ENCODE results near the gene PCNP.
"Not testable (repeated sequence)": the region's sequence is repeated elsewhere in the genome, so short reads cannot be mapped to it uniquely, and the experiment has no call there.

Gene PCNP

DNA sequence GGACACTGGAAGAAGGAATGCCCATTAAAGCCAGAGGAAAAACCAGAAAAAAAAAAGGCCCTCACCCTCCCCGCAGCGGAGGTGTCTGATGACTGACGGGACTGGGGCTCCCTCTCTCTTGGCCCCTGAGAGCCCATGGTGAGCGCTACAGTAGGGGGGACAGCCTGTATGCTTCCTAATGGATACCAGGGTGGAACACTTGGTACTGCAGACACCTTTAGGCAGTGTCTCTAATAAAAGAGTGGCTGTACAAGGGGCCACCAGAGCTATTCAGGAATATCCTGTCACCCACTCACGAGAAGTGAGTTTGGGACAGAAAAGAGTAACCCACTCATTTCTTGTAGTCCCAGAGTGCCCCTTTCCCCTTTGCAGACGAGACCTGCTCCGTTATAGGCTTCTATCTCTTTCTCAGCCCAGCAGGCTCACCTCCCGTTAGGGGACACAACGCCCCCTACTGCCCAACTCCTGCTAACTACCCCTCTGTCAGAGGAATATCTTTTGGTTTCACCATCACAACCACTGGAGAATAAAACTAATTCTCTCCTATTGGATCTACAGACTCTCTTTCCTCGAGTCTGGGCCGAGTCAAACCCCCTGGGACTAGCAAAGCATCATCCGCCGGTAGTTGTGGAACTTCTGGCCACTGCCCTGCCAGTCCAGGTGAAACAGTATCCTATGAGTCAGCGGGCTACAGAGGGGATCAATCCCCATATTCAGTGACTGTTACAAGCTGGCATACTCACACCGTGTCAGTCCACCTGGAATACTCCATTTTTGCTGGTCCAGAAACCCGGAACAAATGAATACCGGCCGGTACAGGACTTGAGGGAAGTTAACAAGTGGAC lies 62.2 kb downstream of the PCNP start:
- H3K9me3 ChIP-seq (ENCODE audit: low read length), result no peaks in the 10 kb centered on the region
- H3K4me1 ChIP-seq (ENCODE audit: insufficient read depth, low read length), result no peaks in the 10 kb centered on the region
- no peaks in the 10 kb centered on the region for H3K27me3 ChIP-seq (ENCODE audit: control insufficient read depth in 1 of 2, insufficient read depth in 2 of 2, low read length in 2 of 2)
- no peak overlapping the region for H3K9ac ChIP-seq (ENCODE audit: low read length)
- no peak overlapping the region for H3K4me3 ChIP-seq (ENCODE audit: low read depth in 1 of 2, low read length in 2 of 2)
- no peak overlapping the region for H3K27ac ChIP-seq (ENCODE audit: low read depth, low read length)
- H3K36me3 ChIP-seq (ENCODE audit: insufficient read depth, low read length), result no peaks in the 10 kb centered on the region

DNA sequence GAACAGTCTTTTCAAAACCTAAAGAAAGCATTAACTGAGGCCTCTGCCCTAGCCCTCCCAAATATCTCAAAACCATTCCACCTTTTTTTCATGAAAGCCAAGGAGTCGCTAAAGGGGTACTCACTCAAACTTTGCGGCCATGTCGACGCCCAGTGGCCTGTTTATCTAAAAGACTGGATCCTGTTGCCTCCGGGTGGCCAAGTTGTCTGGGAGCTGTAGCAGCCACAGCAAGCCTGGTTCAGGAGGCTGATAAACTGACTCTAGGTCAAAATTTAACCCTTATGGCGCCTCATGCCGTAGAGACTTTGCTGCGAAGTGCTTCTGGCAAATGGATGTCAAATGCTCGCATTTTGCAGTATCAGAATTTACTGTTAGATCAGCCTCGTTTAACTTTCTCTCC lies 63.5 kb downstream of the PCNP start:
- Histone ChIP-seq H3K9ac (ENCODE audit: low read length) (no peak overlapping the region), H3K27ac (ENCODE audit: low read depth, low read length) (no peak overlapping the region), H3K4me3 (ENCODE audit: low read depth in 1 of 2, low read length in 2 of 2) (no peak overlapping the region), H3K9me3 (ENCODE audit: low read length) (no peaks in the 10 kb centered on the region), H3K27me3 (ENCODE audit: control insufficient read depth in 1 of 2, insufficient read depth in 2 of 2, low read length in 2 of 2) (no peaks in the 10 kb centered on the region), H3K36me3 (ENCODE audit: insufficient read depth, low read length) (no peaks in the 10 kb centered on the region), H3K4me1 (ENCODE audit: insufficient read depth, low read length) (no peaks in the 10 kb centered on the region)

DNA sequence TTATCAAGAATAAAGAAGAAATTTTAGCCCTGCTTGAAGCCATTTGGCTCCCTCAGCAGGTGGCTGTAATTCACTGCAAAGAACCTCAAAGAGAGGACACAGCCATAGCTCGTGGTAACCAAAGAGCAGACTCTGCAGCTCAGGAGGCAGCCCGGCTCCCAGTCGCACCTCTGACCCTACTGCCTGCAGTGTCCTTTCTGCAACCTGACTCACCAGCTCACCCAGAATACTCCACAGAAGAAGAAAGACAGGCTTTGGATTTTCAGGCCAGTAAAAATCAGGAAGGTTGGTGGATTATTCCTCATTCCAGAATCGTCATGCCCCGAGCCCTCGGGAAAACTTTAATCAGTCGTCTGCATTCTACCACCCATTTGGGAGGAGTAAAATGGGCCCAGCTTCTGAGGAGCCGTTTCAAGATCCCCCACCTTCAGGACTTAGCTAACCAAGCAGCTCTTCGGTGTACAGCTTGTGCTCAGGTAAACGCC lies 64.3 kb downstream of the PCNP start:
- no peaks in the 10 kb centered on the region for H3K4me1 ChIP-seq (ENCODE audit: insufficient read depth, low read length)
- no peaks in the 10 kb centered on the region for H3K36me3 ChIP-seq (ENCODE audit: insufficient read depth, low read length)
- no peak overlapping the region for H3K4me3 ChIP-seq (ENCODE audit: low read depth in 1 of 2, low read length in 2 of 2)
- H3K27ac ChIP-seq (ENCODE audit: low read depth, low read length), result no peak overlapping the region
- H3K9me3 ChIP-seq (ENCODE audit: low read length), result no peaks in the 10 kb centered on the region
- H3K27me3 ChIP-seq (ENCODE audit: control insufficient read depth in 1 of 2, insufficient read depth in 2 of 2, low read length in 2 of 2), result no peaks in the 10 kb centered on the region
- H3K9ac ChIP-seq (ENCODE audit: low read length), result no peak overlapping the region

DNA sequence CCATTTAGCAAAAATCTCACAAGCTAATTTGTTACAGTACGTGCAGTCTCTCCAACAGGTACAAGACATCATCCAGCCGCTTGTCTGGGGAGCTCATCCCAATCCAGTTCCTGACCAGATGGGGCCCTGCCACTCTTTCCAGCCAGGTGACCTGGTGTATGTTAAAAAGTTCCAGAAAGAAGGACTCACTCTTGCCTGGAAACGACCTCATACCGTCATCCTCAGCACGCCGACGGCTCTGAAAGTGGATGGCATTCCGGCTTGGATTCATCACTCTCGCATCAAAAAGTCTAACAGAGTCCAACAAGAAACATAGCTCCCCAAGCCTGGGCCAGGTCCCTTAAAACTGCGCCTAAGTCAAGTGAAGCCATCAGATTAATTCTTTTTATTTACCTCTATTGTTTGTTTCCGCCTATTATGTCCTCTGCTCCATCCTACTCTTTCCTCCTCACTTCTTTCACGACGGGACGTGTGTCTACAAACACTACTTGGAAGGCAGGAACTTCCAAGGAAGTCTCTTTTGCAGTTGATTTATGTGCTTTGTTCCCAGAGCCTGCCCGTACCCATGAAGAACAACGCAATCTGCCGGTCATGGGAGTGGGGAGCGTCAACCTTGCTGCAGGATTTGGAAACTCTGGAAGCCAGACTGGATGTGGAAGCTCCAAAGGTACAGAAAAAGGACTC lies 65.4 kb downstream of the PCNP start:
- Histone ChIP-seq H3K4me3 (ENCODE audit: low read depth in 1 of 2, low read length in 2 of 2) (no peak overlapping the region), H3K27ac (ENCODE audit: low read depth, low read length) (no peak overlapping the region), H3K36me3 (ENCODE audit: insufficient read depth, low read length) (no peaks in the 10 kb centered on the region), H3K9me3 (ENCODE audit: low read length) (no peaks in the 10 kb centered on the region), H3K9ac (ENCODE audit: low read length) (no peak overlapping the region), H3K27me3 (ENCODE audit: control insufficient read depth in 1 of 2, insufficient read depth in 2 of 2, low read length in 2 of 2) (no peaks in the 10 kb centered on the region), H3K4me1 (ENCODE audit: insufficient read depth, low read length) (no peaks in the 10 kb centered on the region)

DNA sequence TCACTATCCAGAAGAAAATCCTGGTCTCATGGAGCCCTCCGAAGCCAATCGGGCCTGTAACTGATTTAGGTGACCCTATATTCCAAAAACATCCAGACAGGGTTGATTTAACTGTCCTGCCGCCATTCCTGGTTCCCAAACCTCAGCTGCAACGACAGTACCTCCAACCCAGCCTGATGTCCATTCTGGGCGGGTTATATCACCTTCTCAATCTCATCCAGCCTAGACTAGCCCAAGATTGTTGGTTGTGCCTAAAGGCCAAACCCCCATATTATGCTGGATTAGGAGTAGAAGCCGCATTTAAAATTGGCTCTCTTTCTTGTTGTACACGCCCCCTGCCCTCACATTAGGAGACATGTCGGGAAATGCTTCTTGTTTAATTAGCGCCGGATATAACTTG lies 66.3 kb downstream of the PCNP start:
- H3K27me3 ChIP-seq (ENCODE audit: control insufficient read depth in 1 of 2, insufficient read depth in 2 of 2, low read length in 2 of 2), result no peaks in the 10 kb centered on the region
- H3K9ac ChIP-seq (ENCODE audit: low read length), result no peak overlapping the region
- H3K27ac ChIP-seq (ENCODE audit: low read depth, low read length), result no peak overlapping the region
- H3K9me3 ChIP-seq (ENCODE audit: low read length), result no peaks in the 10 kb centered on the region
- no peak overlapping the region for H3K4me3 ChIP-seq (ENCODE audit: low read depth in 1 of 2, low read length in 2 of 2)
- H3K36me3 ChIP-seq (ENCODE audit: insufficient read depth, low read length), result no peaks in the 10 kb centered on the region
- H3K4me1 ChIP-seq (ENCODE audit: insufficient read depth, low read length), result no peaks in the 10 kb centered on the region

DNA sequence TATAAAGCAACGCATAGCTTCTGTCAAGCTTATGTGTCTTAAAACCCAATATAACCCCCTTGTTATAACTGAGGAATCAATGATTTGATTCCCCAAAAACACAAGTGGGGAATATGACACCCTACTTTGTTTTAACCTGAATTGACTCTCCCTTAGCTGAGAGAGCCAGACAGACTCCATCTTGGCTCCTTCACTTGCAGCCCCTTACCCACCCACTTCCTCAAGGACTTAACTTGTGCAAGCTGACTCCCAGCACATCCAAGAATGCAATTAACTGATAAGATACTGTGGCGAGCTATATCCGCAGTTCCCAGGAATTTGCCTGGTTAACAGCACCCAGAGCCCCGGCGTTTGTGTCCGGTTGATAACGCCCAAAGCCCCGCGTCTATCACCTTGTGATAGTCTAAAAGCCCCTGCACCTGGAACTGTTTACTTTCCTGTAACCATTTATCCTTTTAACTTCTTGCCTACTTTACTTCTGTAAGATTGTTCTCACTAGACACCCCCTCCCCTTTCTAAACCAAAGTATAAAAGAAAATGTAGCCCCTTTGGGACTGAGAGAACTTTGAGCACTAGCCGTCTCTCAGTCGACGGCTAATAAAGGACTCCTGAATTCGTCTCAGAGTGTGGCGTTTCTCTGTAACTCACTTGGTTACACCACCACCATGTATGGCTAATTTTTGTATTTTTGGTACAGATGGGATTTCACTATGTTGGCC lies 67.6 kb downstream of the PCNP start:
- H3K27me3 ChIP-seq (ENCODE audit: control insufficient read depth in 1 of 2, insufficient read depth in 2 of 2, low read length in 2 of 2); H3K27ac ChIP-seq (ENCODE audit: low read depth, low read length); H3K36me3 ChIP-seq (ENCODE audit: insufficient read depth, low read length); H3K9ac ChIP-seq (ENCODE audit: low read length); H3K4me1 ChIP-seq (ENCODE audit: insufficient read depth, low read length); H3K4me3 ChIP-seq (ENCODE audit: low read depth in 1 of 2, low read length in 2 of 2); H3K9me3 ChIP-seq (ENCODE audit: low read length): not testable (repeated sequence)

DNA sequence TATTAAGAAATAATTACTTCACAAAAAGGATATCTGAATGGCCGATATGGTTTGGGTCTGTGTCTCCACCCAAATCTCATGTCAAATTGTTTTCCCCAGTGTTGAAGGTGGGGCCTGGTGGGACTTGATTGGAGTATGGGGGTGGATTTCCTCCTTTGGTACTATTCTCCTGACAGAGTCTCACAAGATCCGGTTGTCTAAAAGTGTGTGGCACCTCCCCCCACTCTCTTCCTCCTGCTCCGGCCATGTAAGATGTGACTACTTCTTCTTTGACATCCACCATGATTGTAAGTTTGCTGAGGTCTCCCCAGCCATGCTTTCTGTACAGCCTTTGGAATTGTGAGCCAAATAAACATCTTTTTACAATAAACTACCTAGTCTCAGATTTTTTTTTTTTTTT lies 68.5 kb downstream of the PCNP start:
- no peaks in the 10 kb centered on the region for H3K9me3 ChIP-seq (ENCODE audit: low read length)

DNA sequence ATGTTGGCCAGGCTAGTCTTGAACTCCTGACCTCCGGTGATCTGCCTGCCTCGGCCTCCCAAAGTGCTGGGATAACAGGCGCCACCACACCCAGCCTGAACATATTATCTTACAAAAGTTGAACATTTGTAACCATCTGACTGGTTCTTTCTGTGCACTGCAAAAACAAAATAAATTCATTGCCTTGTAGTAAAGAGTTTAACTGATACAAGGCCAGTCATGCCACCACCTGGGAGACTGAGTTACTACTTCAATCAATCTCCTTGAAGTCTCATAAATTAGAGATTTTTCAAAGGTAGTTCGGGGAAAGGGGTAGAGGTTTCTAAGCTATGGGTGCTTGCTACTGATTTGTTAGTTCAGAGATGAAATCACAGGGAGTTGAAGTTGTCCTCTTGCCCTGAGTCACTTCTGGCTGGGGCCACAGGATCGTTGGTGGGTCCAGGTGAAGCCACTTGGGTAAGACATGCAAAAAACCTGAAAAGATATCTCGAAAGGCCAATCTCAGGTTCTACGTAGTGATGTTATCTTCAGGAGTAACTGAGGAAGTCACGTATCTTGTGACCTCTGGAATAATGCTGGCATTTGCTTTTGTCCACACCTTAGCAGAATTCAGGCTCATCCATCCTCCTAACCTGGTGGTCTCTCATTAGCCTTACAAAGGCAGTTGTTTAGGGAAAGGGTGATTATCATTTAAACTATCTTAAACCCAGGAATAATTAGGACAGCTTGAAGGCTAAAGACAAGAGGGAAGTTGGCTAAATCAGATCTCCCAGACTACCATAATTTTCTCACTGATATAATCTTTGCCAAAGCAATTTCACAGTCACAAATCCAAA lies 69.2 kb downstream of the PCNP start:
- Histone ChIP-seq H3K4me3 (ENCODE audit: low read depth in 1 of 2, low read length in 2 of 2) (no peak overlapping the region), H3K27me3 (ENCODE audit: control insufficient read depth in 1 of 2, insufficient read depth in 2 of 2, low read length in 2 of 2) (no peaks in the 10 kb centered on the region)

More for the DNA sequence above, 68.5 kb downstream of the PCNP start:
- Histone ChIP-seq H3K27ac (ENCODE audit: low read depth, low read length) (no peak overlapping the region), H3K4me1 (ENCODE audit: insufficient read depth, low read length) (no peaks in the 10 kb centered on the region), H3K9ac (ENCODE audit: low read length) (no peak overlapping the region), H3K27me3 (ENCODE audit: control insufficient read depth in 1 of 2, insufficient read depth in 2 of 2, low read length in 2 of 2) (no peaks in the 10 kb centered on the region), H3K4me3 (ENCODE audit: low read depth in 1 of 2, low read length in 2 of 2) (no peak overlapping the region), H3K36me3 (ENCODE audit: insufficient read depth, low read length) (no peaks in the 10 kb centered on the region)

More for the DNA sequence above, 69.2 kb downstream of the PCNP start:
- H3K9me3 ChIP-seq (ENCODE audit: low read length), result no peaks in the 10 kb centered on the region
- H3K9ac ChIP-seq (ENCODE audit: low read length), result no peak overlapping the region
- H3K36me3 ChIP-seq (ENCODE audit: insufficient read depth, low read length), result no peaks in the 10 kb centered on the region
- H3K27ac ChIP-seq (ENCODE audit: low read depth, low read length), result no peak overlapping the region
- no peaks in the 10 kb centered on the region for H3K4me1 ChIP-seq (ENCODE audit: insufficient read depth, low read length)

All from muscle layer of colon (tissue), 2 donors.